GM18951 (cell line): ENCODE results near the gene MYO16.

Source experiments
- POLR2A ChIP-seq: IDR thresholded peaks from 4 replicates; pipeline ENCODE4 v1.6.1; 2011; ENCODE audit warnings: mild to moderate bottlenecking; ENCODE audit not compliant: insufficient read length, insufficient read depth; ENCODE audit errors: extremely low read depth
- in situ Hi-C: fragments of 300-500 bp; cut with MboI; formaldehyde crosslinking; loops from one replicate; pipeline ENCODE4 v1.12.0; 2022; ENCODE audit warnings: low sequenced_read_pairs, mixed read lengths, inconsistent platforms; ENCODE audit not compliant: unreplicated experiment

The MYO16 gene

DNA sequence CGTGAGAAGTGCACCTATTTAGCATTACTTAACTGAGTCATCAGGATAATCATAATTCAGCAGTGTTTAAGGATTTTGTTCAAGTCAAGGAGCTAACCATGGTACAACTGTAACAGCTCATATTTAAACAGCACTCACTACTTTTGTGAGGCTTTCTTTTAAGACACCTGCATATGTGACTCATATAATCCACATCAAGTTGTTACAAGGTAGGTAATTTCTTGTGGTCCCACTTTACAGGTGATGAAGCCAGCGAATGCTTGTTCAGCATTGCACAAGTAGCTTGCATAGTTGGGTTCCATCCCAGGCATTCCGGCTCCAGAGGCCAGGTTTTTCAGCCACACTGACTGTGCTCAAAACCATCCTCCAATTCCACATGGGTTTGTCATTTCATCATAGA is 569.2 kb downstream of the MYO16 start:
- no peak for TF ChIP-seq POLR2A
- in situ Hi-C loops, result no loop called here

GRCh38 chr13:109199280-109199679 is 569.9 kb downstream of the MYO16 start:
- TF ChIP-seq POLR2A, result no peak
- in situ Hi-C loops, result no loop called here

DNA sequence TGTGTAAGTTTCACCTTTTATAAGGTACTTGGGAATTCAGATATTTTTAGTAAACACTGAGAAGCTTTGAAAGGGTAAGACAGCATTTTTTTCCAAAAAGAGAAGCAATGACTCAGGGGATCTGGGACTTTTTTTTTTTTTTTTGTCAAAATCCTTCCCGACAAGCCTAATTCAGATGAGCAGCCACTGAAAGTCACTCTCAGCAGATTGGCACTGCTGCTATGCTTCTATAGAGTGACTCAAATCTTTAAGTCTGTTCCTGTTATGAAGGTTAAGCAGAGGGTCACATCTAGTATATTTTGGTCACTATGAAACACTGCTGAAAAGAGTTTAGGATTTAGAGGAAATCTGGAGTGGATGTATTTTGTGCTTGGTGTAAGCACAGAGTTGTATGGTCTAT is 571.1 kb downstream of the MYO16 start:
- in situ Hi-C loops, result no loop called here
- no peak for TF ChIP-seq POLR2A

- in situ Hi-C loops, result no loop called here
Measured at GRCh38 chr13:109203587-109203986, 574.2 kb downstream of the MYO16 start.

GRCh38 chr13:109204252-109204651 is 574.8 kb downstream of the MYO16 start:
- in situ Hi-C loops, result no loop called here
- no peak for TF ChIP-seq POLR2A

More at GRCh38 chr13:109203587-109203986, 574.2 kb downstream of the MYO16 start:
- TF ChIP-seq POLR2A, result no peak

DNA sequence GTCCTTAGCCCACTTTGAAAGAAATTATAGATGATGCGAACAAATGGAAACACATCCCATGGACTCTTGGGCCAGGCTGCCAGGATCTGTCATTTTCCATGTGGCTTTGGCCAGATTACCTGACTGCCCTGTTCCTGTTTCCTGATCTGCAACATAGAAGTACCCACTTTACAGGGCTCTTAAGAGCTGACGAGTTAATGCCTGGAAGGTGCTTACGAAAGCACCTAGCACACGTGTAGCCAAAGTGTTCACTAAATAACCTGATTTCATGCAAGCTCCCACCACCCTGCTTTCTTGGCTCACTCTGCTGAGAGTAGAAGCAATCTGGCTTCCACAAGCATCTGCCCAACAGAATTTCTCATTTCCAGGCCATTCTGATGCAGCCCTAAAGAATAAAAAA is 575.2 kb downstream of the MYO16 start:
- in situ Hi-C loops, result no loop called here
- TF ChIP-seq POLR2A, result no peak

DNA sequence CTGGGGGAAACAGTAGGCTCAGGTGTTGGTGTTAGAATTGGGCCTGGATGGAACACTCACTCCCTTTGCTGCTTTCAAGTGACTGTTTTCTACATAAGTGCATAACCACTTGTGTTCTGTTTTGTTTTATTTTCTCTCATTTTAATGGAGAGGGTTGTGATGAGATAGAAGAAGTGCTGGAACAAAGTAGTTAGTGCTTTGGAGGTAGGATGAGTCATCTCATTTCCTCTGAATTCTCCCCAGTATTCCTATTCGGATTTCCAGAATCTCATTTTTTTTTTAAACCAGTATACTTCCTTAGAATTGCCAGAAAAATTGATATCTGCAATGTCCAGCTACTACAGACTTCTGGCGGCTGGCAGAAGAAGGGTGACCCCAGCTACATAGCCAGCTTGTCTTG is 575.9 kb downstream of the MYO16 start:
- TF ChIP-seq POLR2A, result no peak

DNA sequence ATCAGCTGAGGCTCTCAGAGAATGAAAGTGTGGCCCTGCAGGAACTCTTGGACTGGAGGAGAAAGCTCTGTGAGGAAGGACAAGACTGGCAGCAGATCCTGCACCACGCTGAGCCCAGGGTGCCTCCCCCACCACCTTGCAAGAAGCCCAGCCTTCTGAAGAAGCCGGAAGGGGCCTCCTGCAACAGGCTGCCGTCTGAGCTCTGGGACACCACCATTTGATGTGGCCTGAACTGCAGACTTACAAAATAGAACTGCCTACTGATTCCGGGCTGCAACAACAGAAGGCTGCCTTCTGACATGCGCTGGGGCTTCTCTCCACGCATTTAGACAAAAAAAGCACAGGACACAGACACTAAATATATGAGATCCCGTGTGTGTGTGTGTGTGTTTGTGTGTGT is 577.2 kb downstream of the MYO16 start:
- TF ChIP-seq POLR2A, result no peak

More for the DNA sequence above, 575.9 kb downstream of the MYO16 start:
- in situ Hi-C loops, result no loop called here

GRCh38 chr13:109207622-109208021 is 578.2 kb downstream of the MYO16 start:
- no peak for TF ChIP-seq POLR2A
- in situ Hi-C loops, result no loop called here

More for the DNA sequence above, 577.2 kb downstream of the MYO16 start:
- in situ Hi-C loops, result no loop called here

GRCh38 chr13:109208522-109208921 is 579.1 kb downstream of the MYO16 start:
- in situ Hi-C loops, result no loop called here
- TF ChIP-seq POLR2A, result no peak

DNA sequence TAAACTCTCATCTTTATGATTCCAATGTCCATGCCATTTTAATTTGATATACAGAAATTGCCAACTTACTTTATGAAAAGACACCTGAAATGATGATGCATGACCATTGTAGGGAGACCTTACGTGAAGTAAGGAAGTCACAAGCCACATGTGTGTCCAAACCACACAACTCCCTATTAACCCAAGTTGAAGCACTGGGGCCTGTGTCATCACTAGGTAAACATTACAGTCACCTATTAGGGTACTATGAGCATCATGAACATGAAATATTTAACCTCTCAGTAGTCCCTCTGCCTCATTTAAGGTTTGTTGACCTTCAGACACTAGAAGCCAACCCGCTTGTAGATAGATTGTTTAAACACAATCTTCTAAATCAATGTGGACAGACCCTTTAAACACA is 580.1 kb downstream of the MYO16 start:
- in situ Hi-C loops, result no loop called here
- TF ChIP-seq POLR2A, result no peak

GRCh38 chr13:109211616-109212015 is 582.2 kb downstream of the MYO16 start:
- in situ Hi-C loops, result no loop called here
- TF ChIP-seq POLR2A, result no peak

DNA sequence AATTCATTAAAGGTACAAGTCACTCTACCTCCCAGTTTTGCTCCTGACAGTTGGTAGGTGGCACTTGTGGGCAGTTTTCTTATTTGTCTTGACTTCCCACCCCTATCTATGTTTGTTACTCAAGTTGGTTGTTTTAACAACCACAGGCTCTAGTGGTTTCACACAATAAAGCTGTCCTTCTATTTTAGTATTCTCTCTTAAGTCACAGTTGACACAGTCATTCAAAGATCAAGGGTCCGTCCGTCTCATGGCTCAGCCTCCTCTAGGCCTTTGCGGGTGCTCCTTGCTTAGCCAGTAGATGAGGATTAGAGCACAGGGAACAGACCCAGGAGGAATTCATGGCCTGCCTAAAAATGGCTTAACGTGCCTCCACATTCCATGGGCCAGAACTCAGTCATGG is 583.2 kb downstream of the MYO16 start:
- in situ Hi-C loops, result no loop called here
- TF ChIP-seq POLR2A, result no peak

GRCh38 chr13:109213714-109214113 is 584.3 kb downstream of the MYO16 start:
- in situ Hi-C loops, result no loop called here
- no peak for TF ChIP-seq POLR2A

- no peak for TF ChIP-seq POLR2A
- in situ Hi-C loops, result no loop called here
Measured at GRCh38 chr13:109214393-109214792, 585.0 kb downstream of the MYO16 start.
